ENCODE data around the gene MYCBP2. TPM values are rescaled to one million over a fixed set of nuclear protein-coding genes. Genes with fewer than 3 reads are reported as not detected.
A peak's percentile ranks its signal among the peaks of the same experiment; 100 is the strongest.

MYCBP2 gene
- total and polyA plus RNA-seq, 5 donors from 2014 or later = 20.8 to 189 (median 27.8) TPM

DNA sequence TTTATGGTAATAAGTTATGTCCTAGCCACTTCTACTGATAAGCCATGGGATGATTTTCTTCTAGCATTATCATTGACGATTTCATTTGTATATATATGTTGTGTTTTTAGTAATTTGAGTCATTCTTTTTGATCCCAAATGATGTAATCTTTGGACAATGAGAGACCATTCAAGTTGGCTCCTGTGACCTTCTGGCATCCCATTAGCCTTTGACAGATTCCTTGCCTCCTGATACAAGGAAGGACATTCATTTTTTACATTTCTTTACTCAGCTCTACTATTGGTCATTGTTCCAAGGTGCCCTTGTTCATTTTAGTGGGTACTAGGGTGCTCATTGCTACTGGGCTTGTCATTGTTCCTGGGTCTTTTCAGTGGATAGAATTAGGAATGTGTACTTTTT, 35.3 kb upstream of the MYCBP2 start:
- ATAC-seq (ENCODE audit: low read depth in 2 of 2) (no peak), DNase-seq (no peak)
- Histone ChIP-seq H3K4me3 (ENCODE audit: low read depth, low read length) (no peak overlapping the region), H3K27ac (ENCODE audit: insufficient read depth, low read length, poor library complexity, severe bottlenecking) (no peak overlapping the region), H3K9me3 (ENCODE audit: control insufficient read depth in 2 of 2, low read length in 2 of 2) (no peaks in the 10 kb centered on the region), H3K36me3 (ENCODE audit: control insufficient read depth, insufficient read depth, low read length) (no peaks in the 10 kb centered on the region), H3K4me1 (ENCODE audit: control insufficient read depth, insufficient read depth, low read length, poor library complexity, severe bottlenecking) (no peaks in the 10 kb centered on the region), H3K27me3 (ENCODE audit: control insufficient read depth, insufficient read depth, low read length) (no peaks in the 10 kb centered on the region)
- Mint-ChIP-seq H3K4me3 (no peak overlapping the region), H3K36me3 (no peaks in the 10 kb centered on the region), H3K4me1 (peaks cover 0 to 4% (median 0%) of the 10 kb centered on the region in 4 donors), H3K27me3 (no peaks in the 10 kb centered on the region), H3K27ac (no peak overlapping the region), H3K9me3 (peaks cover 0 to 4% (median 0%) of the 10 kb centered on the region in 7 donors)

DNA sequence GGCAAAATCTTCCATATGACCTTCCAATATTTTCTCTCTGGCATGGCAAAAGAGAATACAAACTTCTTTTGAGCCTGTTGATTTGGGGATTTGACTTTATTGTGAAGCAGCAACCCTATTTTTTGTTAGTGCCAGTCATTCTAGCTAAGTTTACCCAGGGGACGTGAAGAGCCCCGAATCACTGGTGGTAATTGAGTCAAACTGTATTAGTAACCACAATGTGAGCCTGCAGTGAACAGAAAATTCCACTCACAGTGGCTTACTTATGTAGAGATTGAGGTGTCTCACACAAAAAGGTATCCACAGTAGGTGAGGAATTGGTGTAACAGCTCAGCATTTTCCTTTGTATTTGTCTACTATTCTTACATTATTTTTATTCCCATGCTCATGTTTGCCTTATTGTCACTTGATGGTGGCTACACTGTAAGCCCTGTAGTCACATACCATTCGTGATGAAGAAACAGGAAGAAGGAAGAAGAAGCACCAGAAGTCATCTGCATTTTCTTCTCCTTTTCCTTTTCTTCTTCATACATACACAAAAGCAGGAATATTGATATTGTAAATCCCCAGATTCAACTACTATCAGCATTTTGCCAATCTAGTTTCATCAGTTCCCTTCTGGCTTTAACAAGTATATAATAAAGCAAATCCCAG, 33.3 kb upstream of the MYCBP2 start:
- ATAC-seq (ENCODE audit: low read depth in 2 of 2) = no peak
- Histone ChIP-seq H3K36me3 (ENCODE audit: control insufficient read depth, insufficient read depth, low read length) (no peaks in the 10 kb centered on the region), H3K4me1 (ENCODE audit: control insufficient read depth, insufficient read depth, low read length, poor library complexity, severe bottlenecking) (no peaks in the 10 kb centered on the region), H3K4me3 (ENCODE audit: low read depth, low read length) (no peak overlapping the region), H3K27me3 (ENCODE audit: control insufficient read depth, insufficient read depth, low read length) (no peaks in the 10 kb centered on the region), H3K27ac (ENCODE audit: insufficient read depth, low read length, poor library complexity, severe bottlenecking) (no peak overlapping the region), H3K9me3 (ENCODE audit: control insufficient read depth in 2 of 2, low read length in 2 of 2) (no peaks in the 10 kb centered on the region)
- no peaks in the 10 kb centered on the region for H3K36me3 Mint-ChIP-seq
- no peak overlapping the region for H3K4me3 Mint-ChIP-seq
- H3K27ac Mint-ChIP-seq = no peak overlapping the region
- DNase-seq = no peak
- H3K4me1 Mint-ChIP-seq = peaks cover 0 to 4% (median 0%) of the 10 kb centered on the region in 4 donors
- H3K9me3 Mint-ChIP-seq = peaks cover 0 to 4% (median 0%) of the 10 kb centered on the region in 7 donors
- no peaks in the 10 kb centered on the region for H3K27me3 Mint-ChIP-seq

DNA sequence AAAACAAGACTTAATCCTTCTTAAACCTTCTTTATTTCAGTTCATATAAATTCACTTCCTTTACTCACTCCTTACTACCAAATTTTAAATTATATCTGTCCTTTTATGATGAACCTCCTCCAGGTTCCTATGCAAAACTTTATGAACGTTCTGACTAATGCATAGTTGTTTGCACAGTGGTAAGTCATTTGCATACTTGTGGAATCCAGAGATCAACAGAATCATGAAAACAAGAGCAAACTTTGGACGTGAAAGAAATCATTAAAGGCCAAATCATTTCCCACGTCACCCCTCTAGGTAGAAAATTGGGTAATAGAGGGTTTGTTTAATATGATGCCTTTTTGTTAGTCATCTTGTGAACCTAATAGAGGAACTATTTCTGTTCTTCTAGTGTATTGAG, 32.3 kb upstream of the MYCBP2 start:
- H3K36me3 Mint-ChIP-seq = peaks cover 3% of the 10 kb centered on the region
- ATAC-seq (ENCODE audit: low read depth in 2 of 2) (no peak), DNase-seq (no peak)
- Histone ChIP-seq H3K4me3 (ENCODE audit: low read depth, low read length) (no peak overlapping the region), H3K27ac (ENCODE audit: insufficient read depth, low read length, poor library complexity, severe bottlenecking) (no peak overlapping the region), H3K4me1 (ENCODE audit: control insufficient read depth, insufficient read depth, low read length, poor library complexity, severe bottlenecking) (peaks cover 1% of the 10 kb centered on the region), H3K9me3 (ENCODE audit: control insufficient read depth in 2 of 2, low read length in 2 of 2) (no peaks in the 10 kb centered on the region), H3K27me3 (ENCODE audit: control insufficient read depth, insufficient read depth, low read length) (no peaks in the 10 kb centered on the region), H3K36me3 (ENCODE audit: control insufficient read depth, insufficient read depth, low read length) (no peaks in the 10 kb centered on the region)
- H3K27ac Mint-ChIP-seq = no peak overlapping the region
- peaks cover 5 to 11% (median 6%) of the 10 kb centered on the region in 4 donors for H3K4me1 Mint-ChIP-seq
- H3K9me3 Mint-ChIP-seq = peaks cover 0 to 4% (median 0%) of the 10 kb centered on the region in 7 donors
- no peaks in the 10 kb centered on the region for H3K27me3 Mint-ChIP-seq
- H3K4me3 Mint-ChIP-seq = no peak overlapping the region

DNA sequence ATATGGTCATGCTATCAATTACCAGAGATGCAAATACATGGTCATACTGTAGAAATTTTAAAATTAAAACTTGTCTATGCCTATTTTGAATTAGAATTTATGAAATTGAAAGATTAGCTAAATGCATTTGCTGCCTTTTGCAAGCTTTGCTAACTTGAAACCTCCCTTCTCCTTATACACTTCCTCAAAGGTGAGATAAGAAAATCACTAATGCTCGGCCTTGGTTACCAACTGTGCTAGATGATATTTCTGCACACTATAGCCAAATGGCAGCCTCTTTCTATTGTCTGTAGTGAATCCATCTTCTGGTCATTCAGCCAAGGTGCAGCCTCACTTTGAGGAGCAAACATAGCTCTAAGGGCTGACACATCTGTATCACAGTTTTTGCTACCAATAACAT, 31.1 kb upstream of the MYCBP2 start:
- DNase-seq (no peak), ATAC-seq (ENCODE audit: low read depth in 2 of 2) (no peak)
- peaks cover 0 to 4% (median 0%) of the 10 kb centered on the region in 7 donors for H3K9me3 Mint-ChIP-seq
- no peak overlapping the region for H3K27ac ChIP-seq (ENCODE audit: insufficient read depth, low read length, poor library complexity, severe bottlenecking)
- H3K4me3 ChIP-seq (ENCODE audit: low read depth, low read length) = no peak overlapping the region
- peaks cover 7% of the 10 kb centered on the region for H3K4me1 ChIP-seq (ENCODE audit: control insufficient read depth, insufficient read depth, low read length, poor library complexity, severe bottlenecking)
- no peaks in the 10 kb centered on the region for H3K27me3 ChIP-seq (ENCODE audit: control insufficient read depth, insufficient read depth, low read length)
- H3K4me3 Mint-ChIP-seq = no peak overlapping the region
- H3K27me3 Mint-ChIP-seq = no peaks in the 10 kb centered on the region
- peaks cover 13 to 19% (median 15%) of the 10 kb centered on the region in 4 donors for H3K4me1 Mint-ChIP-seq
- H3K27ac Mint-ChIP-seq = no peak overlapping the region
- H3K36me3 Mint-ChIP-seq = peaks cover 3% of the 10 kb centered on the region
- no peaks in the 10 kb centered on the region for H3K9me3 ChIP-seq (ENCODE audit: control insufficient read depth in 2 of 2, low read length in 2 of 2)
- no peaks in the 10 kb centered on the region for H3K36me3 ChIP-seq (ENCODE audit: control insufficient read depth, insufficient read depth, low read length)

DNA sequence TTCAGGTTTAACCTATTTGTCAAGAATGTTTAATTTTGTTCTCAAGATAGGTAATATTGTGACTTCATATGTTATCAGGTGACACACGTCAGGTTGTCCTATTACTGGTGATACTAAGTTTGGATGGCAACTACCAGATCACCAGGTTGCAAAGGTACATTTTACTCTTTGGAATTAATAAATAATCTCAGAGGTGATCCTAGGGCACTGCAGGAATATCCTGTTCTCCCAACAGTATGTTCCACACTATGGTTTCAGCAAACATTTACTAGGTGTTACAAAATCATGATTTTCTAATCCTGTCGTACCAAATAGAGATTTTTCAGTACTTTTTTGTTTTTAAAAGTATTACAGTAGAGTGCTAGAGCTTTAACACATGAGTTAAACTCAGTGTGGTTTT, 29.3 kb upstream of the MYCBP2 start:
- Mint-ChIP-seq H3K4me3 (no peak overlapping the region), H3K27me3 (no peaks in the 10 kb centered on the region), H3K4me1 (peaks cover 13 to 22% (median 18%) of the 10 kb centered on the region in 4 donors), H3K9me3 (peaks cover 0 to 4% (median 0%) of the 10 kb centered on the region in 7 donors), H3K36me3 (peaks cover 3% of the 10 kb centered on the region), H3K27ac (no peak overlapping the region)
- H3K27ac ChIP-seq (ENCODE audit: insufficient read depth, low read length, poor library complexity, severe bottlenecking) = no peak overlapping the region
- ATAC-seq (ENCODE audit: low read depth in 2 of 2) = no peak
- H3K9me3 ChIP-seq (ENCODE audit: control insufficient read depth in 2 of 2, low read length in 2 of 2) = no peaks in the 10 kb centered on the region
- no peak overlapping the region for H3K4me3 ChIP-seq (ENCODE audit: low read depth, low read length)
- H3K27me3 ChIP-seq (ENCODE audit: control insufficient read depth, insufficient read depth, low read length) = no peaks in the 10 kb centered on the region
- H3K4me1 ChIP-seq (ENCODE audit: control insufficient read depth, insufficient read depth, low read length, poor library complexity, severe bottlenecking) = peaks cover 7% of the 10 kb centered on the region
- no peaks in the 10 kb centered on the region for H3K36me3 ChIP-seq (ENCODE audit: control insufficient read depth, insufficient read depth, low read length)
- no peak for DNase-seq

DNA sequence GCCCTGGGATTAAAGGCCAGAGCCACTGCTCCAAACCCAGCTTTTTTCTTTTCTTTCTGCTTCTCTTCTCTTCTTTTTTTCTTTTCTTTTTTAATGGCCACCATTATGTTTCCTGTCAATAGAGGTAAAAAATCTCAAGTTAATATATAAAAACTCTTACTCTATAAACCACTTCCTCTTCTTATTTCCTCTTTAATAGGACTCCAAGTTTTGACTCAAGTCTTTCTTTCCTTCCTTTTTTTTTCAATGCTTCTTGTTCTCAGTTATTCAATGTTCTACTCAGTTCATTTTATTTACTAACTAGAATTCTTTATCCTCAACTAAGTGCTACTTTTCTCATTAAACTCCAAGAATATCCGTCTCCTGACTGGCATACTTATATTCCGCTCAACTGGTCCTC, 27.1 kb upstream of the MYCBP2 start:
- ATAC-seq (ENCODE audit: low read depth in 2 of 2) = peak in 1 of 2 donors; percentile 39

DNA sequence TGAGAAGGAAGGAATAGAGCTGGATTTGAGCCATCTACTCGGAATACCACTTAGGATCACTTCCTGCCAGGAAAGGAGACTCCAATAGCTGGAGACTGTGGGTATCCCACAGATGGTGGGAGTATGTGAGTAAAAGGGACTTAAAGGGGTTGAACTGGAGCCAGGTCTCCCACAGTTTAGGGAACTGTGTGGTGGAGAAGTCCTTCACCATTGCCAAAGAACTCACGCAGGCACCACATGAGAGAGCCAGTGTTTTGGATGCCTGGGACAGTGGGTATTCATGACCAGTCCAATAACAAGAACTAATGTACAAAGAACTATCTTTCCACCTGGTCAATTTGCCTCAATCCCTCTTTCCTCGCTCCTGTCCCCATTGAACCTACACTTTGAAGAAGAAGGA, 24.4 kb upstream of the MYCBP2 start:
- peaks cover 8% of the 10 kb centered on the region for H3K4me1 ChIP-seq (ENCODE audit: control insufficient read depth, insufficient read depth, low read length, poor library complexity, severe bottlenecking)
- no peaks in the 10 kb centered on the region for H3K36me3 ChIP-seq (ENCODE audit: control insufficient read depth, insufficient read depth, low read length)
- H3K4me3 Mint-ChIP-seq = no peak overlapping the region
- no peak overlapping the region for H3K4me3 ChIP-seq (ENCODE audit: low read depth, low read length)
- no peak overlapping the region for H3K27ac Mint-ChIP-seq
- H3K9me3 Mint-ChIP-seq = peaks cover 0 to 1% (median 0%) of the 10 kb centered on the region in 7 donors
- peaks cover 3% of the 10 kb centered on the region for H3K36me3 Mint-ChIP-seq
- peaks cover 19 to 24% (median 21%) of the 10 kb centered on the region in 4 donors for H3K4me1 Mint-ChIP-seq
- no peak for DNase-seq
- no peak for ATAC-seq (ENCODE audit: low read depth in 2 of 2)
- no peaks in the 10 kb centered on the region for H3K27me3 Mint-ChIP-seq
- no peaks in the 10 kb centered on the region for H3K27me3 ChIP-seq (ENCODE audit: control insufficient read depth, insufficient read depth, low read length)
- no peak overlapping the region for H3K27ac ChIP-seq (ENCODE audit: insufficient read depth, low read length, poor library complexity, severe bottlenecking)
- H3K9me3 ChIP-seq (ENCODE audit: control insufficient read depth in 2 of 2, low read length in 2 of 2) = no peaks in the 10 kb centered on the region

More for the DNA sequence above, 27.1 kb upstream of the MYCBP2 start:
- no peaks in the 10 kb centered on the region for H3K27me3 ChIP-seq (ENCODE audit: control insufficient read depth, insufficient read depth, low read length)
- no peaks in the 10 kb centered on the region for H3K36me3 ChIP-seq (ENCODE audit: control insufficient read depth, insufficient read depth, low read length)
- peaks cover 7% of the 10 kb centered on the region for H3K4me1 ChIP-seq (ENCODE audit: control insufficient read depth, insufficient read depth, low read length, poor library complexity, severe bottlenecking)
- Mint-ChIP-seq H3K4me1 (peaks cover 13 to 22% (median 18%) of the 10 kb centered on the region in 4 donors), H3K9me3 (peaks cover 0 to 1% (median 0%) of the 10 kb centered on the region in 7 donors), H3K4me3 (peak overlapping the region in 2 of 4 donors; percentile 14 to 55), H3K36me3 (peaks cover 3% of the 10 kb centered on the region), H3K27me3 (no peaks in the 10 kb centered on the region), H3K27ac (peak overlapping the region in 2 of 3 donors; percentile 4 to 58)
- peak overlapping the region; percentile 0 for H3K4me3 ChIP-seq (ENCODE audit: low read depth, low read length)
- no peak overlapping the region for H3K27ac ChIP-seq (ENCODE audit: insufficient read depth, low read length, poor library complexity, severe bottlenecking)
- H3K9me3 ChIP-seq (ENCODE audit: control insufficient read depth in 2 of 2, low read length in 2 of 2) = no peaks in the 10 kb centered on the region
- DNase-seq = no peak

DNA sequence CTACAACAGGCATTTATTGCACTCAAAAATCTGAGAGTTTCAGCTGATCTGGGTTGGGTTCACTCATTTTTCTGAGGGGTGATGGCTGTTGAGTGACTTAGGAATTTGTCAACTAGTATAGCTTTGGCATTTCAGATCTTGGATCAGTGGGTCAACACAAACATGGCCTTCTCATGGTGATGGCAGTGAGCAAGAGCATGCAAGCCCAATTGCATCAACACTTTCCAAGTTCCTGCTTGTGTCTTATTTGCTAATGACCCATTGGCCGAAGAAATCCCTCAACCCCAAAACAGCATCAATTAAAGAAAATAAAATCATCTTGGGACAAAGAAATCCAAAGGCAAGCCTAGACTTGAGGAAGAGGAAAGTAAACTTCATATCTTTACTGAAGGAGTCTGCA, 23.9 kb upstream of the MYCBP2 start:
- Mint-ChIP-seq H3K27ac (no peak overlapping the region), H3K4me1 (peaks cover 22 to 29% (median 23%) of the 10 kb centered on the region in 4 donors), H3K4me3 (no peak overlapping the region), H3K36me3 (peaks cover 3% of the 10 kb centered on the region), H3K27me3 (no peaks in the 10 kb centered on the region), H3K9me3 (peaks cover 0 to 1% (median 0%) of the 10 kb centered on the region in 7 donors)
- Histone ChIP-seq H3K9me3 (ENCODE audit: control insufficient read depth in 2 of 2, low read length in 2 of 2) (no peaks in the 10 kb centered on the region), H3K27me3 (ENCODE audit: control insufficient read depth, insufficient read depth, low read length) (no peaks in the 10 kb centered on the region), H3K27ac (ENCODE audit: insufficient read depth, low read length, poor library complexity, severe bottlenecking) (no peak overlapping the region), H3K4me1 (ENCODE audit: control insufficient read depth, insufficient read depth, low read length, poor library complexity, severe bottlenecking) (peaks cover 13% of the 10 kb centered on the region), H3K36me3 (ENCODE audit: control insufficient read depth, insufficient read depth, low read length) (no peaks in the 10 kb centered on the region), H3K4me3 (ENCODE audit: low read depth, low read length) (no peak overlapping the region)
- no peak for DNase-seq
- ATAC-seq (ENCODE audit: low read depth in 2 of 2) = no peak
